Stimulated activated CD8-positive, alpha-beta memory T cell treated with anti-CD3 and anti-CD28 coated beads, Interleukin-4, amount 100 ng/mL, for 48 hours (primary cell): Measurements from ENCODE around the gene TRIM44.
"Not testable (repeated sequence)": the region's sequence is repeated elsewhere in the genome, so short reads cannot be mapped to it uniquely, and the experiment has no call there.

Experiments
- DNase-seq: peaks from one replicate; pipeline ENCODE4 v3.0.0-alpha.2; 2020

The TRIM44 gene

DNA sequence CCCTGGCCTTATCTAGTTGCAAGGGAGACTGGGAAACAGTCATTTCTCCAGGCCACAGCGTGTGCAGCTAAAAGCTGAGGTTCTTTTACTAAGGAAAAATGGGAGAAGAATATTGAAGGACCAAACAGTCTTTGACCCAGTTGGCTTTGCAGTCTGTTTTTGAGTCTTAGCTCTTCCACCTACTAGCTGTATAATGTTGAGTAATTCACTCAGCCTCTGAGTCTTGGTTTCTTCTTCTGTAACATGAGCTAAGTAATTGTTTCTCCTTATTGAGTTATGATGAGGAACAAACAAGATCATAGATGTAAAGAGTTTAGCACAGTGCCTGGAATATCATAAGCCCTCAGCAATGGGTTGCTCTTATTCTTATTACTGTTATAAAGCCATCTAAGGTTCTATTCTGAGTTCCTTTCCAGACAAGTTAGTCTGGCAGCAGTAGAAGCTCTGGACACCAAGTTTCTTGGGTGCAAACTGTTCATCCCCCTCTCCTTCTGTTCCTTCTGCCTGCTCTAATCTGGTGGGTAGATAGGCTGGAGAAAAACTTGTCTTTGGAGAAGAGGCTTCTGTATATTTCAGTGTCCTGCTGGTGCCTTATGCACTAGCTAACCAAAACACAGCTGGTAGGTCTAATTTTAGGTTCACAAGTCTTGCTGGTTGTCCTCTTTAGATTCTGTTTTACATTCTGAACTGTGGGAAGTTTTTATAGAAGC lies 13.5 kb downstream of the TRIM44 start:
- no peak for DNase-seq

DNA sequence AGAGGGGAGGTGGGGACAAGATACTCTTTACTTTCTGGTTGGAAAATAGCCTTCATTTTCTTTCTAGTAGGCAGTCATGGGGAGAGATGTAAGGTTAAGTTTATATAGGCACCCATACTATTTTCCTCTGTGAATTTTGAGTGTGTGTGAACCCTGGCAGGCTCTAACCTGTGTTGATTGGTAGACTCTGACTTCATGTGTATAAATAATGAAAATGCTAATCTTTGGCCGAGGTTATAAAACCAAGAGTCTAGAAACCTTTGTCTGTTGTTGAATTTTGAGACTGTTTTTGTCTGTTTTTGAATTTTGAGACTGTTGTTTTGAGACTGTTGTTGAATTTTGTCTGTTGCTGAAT lies 14.0 kb downstream of the TRIM44 start:
- DNase-seq = no peak

DNA sequence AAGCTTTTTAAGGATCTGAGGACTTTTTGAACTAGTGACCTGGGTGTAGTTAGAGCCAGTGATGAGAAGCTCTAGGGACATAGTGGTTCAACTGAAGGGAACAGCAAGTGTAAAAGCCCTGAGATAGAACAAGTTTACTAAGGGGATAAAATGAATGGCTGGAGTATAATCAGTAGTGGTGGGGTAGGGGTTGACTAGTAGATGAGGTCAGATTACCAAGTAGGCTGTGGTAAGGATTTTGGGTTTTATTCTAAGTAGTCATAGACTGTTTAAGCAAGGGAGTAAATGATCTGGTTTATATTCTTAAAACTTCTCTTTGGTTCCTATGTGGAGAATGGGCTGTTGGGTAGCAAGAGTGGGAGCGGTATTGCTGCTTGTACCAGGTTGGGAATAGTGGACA lies 15.3 kb downstream of the TRIM44 start:
- no peak for DNase-seq

DNA sequence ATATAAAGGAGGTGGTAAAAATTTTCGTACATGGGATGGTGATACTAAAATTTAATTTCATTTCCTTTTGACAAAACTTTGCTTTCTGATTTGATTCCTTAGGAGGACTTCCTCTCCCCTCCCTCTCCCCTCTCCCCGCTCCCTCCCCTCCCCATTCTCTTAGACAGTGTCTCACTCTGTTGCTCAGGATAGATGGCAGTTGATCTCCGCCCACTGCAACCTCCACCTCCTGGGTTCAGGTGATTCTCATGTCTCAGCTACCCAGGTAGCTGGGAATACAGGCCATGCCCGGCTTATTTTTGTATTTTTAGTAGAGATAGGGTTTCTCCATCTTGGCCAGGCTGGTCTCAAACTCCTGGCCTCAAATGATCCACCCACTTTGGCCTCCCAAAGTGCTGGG lies 15.9 kb downstream of the TRIM44 start:
- DNase-seq = no peak

DNA sequence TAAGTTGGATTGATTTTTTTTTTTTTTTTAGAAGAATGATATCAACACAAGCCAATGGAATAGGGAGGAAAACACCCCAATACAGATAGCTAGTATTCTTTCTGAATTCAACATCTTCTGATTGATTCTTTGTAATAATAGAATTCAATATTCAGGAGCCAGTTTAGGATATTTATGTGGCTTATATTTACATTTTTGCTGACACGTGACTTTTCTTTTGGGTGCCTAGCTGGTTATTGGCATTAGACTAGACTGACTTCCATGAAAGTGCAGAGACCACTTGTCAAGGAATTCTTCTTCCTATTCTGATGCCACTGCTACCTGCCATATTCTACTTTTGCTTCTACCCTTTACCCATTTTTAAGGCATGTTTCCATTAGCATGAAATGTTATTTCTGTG lies 16.4 kb downstream of the TRIM44 start:
- DNase-seq = no peak

DNA sequence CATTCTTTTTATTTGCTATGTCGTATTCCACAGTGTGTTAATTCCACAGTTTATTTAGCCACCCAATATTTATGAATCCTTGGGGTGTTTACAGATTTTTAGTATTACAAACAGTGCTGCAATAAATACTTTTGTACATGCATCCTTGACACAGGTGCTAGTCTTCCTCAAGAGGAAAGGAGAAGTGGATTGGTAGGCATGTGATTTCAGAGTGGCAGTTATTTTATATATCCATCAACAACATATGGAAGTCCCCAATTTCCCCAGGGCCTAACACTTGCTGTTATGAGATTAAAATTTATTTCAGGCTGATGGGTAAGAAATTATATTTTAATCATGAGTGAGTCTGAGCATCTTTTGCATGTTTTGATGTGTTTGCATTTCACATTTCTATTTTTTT lies 17.9 kb downstream of the TRIM44 start:
- DNase-seq = no peak

DNA sequence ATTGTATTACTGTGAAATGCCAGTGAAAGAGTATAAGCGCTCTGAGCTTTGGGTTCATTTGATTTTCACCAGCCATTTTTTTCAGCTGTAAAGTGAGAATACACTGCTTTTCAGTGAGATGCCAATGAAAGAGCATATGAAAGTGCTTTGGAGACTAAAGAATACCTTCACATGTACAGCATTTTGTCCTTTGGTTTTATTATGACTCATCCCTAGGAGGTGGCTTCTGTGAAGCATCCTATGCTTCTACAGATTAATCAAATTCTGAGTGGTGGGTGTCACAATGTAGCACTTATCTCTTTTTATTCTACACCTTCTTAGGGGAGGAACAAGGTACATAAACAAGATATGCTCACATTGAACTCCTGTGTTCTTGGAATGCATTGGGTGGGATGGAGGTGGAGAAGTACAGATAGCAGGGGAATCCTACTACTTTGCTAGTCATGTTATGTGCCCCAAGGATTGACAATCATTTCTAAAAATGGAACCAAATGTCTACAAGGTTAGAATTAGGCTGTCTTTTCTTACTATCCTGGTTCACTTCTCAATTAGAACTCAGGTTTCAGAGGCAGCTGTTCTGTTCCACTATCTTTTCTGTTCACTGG lies 18.7 kb downstream of the TRIM44 start:
- no peak for DNase-seq

DNA sequence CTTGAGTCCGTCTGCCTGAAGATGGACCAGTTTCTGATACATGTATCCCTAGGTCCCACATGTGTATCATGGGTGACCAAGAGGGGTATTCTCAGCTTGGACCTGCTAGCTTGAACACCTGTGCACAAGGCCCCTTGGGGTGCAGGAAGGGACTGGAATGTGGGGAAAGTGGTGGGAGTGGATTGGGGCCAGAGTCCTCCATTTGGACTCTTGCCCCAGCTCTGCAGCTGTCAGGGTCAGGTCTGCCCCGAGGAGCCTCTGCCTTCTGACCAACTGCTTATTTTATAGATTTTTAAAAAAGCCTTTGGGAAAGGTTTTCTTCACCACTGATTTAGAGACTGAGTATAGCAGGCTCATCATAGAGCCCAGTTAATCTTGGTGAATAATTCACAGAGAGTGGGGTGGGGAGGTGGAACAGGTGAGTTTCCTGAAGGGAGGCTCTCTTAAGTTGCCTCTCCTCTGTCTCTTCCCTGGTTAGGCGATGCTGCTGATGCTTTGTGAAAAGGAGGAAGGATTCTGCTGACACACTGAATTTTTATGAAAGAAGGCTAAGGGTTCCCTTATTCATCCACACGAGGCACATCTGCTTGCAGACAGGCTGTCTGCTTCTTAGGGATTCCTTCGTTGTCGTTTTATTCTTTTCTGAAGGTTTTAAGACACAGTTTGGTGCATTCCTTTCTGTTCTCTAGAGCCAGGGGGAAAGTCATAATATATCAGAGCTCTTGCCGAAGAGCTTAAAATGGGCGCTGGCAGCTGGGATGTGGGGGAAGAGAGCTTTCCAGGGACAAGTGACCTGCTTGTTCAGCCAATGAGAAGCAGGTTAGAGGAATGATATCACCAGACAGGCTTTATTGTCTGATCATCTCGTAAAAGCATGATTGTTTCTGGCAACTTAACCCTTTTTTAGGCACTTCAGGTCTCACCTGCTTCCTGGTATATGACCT lies 19.9 kb downstream of the TRIM44 start:
- no peak for DNase-seq

DNA sequence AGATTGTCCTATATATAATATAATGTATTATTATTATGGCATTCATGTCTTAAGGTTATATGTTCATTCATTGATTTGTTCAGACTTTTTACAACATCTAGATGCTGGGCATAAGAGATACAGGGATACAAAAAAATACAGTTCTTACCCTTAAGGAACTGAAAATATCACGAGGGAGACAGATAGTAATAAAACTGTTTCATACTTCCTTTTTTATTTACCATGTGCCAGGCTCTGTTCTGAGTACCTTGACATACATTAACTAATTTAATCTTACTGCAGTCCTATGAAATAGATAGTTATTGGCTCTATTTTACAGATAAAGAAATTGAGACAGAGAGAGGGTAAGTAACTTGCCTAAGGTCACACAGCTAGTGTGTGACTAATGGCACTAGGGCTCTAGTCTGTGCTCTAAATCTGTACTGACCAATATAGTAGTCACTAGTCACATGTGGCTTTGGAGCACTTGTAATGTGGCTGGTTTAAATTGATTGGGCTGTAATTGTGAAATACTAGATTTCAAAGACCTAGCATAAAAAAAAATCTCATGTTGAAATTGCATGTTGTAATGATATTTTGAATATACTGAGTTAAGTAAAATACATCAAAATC lies 21.3 kb downstream of the TRIM44 start:
- DNase-seq = no peak

DNA sequence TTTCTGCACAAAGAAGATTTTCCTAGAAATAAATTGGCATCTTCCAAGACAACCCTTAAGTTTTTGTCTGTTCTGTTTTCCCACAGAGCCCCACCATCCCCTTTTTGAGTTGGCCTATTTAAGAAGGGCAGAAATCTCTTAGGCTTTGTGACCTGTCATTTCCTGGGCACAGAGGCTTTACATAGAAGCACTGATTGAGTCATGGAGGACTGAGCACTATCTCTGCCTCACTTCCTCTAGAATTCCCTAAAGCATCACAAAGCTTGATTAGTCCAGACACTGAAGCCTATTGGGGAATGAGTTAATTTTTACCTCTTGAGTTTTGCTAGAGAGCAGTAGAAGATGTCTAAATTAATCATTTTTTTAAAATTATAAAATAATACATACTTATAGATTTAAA lies 25.4 kb downstream of the TRIM44 start:
- DNase-seq = no peak

DNA sequence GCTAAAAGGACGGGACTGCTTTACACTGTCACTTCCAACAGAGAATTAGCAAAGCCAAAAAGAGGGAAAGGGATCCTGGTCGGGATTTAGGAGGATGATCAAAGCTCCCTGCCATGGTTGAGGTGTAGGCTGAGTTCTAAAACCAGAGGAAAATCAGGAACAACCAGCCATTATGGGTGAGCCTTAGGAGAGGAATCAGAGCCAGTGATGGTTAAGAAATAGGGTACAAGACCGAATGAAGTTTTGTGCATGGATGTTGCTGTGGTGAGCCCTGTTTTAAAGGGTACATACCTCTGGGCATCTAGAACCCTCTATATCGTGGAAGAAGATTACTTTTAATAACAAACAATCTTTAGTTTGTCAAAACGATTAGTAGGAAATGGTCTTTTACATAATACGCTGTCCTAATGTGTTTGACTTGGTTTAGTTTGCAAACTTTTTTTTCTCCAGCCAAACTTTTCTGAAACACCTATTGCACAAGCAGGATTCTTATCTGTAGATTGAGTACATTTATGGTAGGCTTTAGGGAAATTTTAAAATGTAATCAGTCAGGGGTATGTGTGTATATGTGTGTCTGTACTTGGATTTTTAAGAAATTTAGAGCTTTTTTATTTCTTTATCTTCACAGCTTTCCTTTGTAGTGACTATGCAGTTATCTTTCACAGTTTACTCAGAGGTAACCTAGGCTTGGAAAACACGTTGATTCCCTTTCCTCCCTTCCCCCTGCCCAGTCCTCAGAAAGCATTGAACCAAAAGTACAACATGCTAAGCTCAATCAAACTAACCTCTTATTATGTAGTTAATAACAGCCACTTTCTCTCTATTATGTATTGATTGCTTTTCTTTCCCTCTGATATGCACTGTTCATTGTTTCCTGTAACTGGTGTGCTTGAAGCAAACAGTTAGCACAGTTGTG lies 26.8 kb downstream of the TRIM44 start:
- DNase-seq = no peak

DNA sequence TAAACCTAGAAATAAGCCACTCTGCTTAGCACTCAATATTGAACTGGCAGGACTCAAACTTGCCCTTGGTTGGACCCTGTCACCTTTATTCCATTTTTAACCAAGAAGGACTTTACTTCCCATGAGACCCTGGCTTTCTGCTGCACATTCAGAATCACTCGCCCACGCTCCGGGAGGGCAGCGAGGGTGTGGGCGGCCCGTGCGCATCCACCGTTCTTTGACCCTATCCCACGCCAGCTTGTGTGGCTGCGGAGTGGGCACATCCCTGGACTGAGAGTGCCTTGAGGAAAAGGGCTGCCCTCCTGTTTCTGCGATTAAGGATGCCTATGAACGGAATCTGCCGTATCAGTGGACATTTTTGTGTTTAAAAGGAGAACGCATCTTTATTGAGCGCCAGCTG lies 39.6 kb downstream of the TRIM44 start:
- DNase-seq = no peak

DNA sequence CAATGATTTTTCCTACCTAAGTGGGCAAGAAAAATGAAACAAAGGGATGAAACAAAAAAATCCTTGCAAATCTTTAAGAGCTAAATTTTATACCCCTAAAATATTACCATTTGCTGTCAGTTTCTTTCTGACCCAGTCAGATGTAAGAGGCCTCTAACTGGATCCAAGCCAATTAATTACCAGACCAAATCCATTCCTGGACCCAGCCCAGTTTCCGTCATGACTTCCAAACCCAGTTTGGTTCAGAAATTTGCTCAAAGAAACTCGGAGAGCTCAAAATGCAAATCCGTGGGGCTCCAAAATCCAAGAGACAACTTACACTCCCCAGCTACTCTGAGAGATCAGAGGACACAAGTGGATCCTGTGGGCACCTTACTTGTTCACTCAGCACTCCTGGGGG lies 46.8 kb downstream of the TRIM44 start:
- DNase-seq = no peak

DNA sequence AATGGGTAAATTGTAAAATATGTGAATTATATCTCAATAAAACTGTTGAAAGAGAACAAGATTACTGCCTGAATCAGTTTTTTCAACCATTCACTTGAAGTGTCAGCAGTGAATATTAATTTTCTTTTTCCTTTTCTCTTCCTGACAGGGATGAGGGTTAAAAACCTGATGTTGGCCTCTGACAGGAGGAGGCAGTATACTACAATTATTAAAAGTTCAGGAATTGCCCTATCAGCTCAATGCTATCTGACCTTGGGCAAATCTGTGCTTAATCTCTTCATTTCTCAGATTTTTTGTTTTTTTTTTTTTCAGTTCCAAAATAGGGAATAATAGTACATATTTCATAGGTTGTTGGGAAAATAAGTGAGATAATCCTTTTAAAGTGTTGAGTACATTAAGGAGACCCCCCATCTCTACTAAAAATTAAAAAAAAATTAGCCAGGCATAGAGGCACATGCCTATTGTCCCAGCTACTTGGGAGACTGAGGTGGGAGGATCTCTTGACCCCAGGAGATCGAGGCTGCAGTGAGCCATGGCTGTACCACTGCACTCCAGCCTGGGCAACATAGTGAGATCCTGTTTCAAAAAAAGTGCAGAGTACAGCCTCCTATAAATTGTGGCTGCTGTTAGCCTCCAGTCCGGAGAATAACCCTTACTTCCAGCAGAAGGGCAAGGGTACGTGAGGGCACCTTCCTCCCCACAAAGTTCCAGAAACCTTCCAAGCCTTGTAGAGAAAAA lies 48.8 kb downstream of the TRIM44 start:
- DNase-seq = no peak

DNA sequence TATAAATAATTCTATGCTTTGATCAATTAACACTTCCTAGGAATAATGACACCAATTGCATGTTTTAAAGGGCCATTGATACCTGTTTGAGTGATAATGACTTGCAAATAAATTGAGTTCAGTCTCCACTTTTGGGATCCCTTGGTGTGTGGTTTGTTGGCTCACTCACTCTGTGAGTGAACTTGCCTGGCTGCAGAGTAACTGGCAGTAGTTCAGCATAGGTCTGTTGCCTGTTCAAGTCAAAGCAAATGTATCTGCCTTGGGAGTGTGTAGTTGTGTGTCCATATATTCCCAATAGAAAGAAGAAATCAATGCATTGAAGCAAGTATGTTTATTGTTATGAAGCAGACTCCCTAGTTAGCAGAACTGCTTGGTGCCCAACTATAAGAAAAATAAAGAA lies 49.3 kb downstream of the TRIM44 start:
- no peak for DNase-seq

DNA sequence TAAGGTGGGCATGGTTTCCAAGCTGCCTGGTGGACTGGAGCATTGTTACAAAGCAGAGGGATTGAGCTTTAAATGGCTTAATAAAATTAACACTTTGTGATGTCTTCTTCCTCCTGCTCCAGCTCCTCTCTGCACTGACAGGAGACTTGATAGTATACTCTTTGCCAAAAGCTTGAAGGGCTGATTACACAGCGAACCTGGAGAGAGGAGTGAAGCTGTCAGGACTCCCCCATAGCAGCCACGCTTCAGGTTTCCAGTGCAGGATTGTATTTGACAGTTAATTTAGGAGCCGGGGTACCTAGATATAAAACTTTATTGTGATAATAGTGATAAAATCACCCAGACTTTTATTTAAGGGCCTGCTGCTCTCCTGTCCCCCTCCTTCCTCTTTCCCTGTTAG lies 50.0 kb downstream of the TRIM44 start:
- DNase-seq = no peak

DNA sequence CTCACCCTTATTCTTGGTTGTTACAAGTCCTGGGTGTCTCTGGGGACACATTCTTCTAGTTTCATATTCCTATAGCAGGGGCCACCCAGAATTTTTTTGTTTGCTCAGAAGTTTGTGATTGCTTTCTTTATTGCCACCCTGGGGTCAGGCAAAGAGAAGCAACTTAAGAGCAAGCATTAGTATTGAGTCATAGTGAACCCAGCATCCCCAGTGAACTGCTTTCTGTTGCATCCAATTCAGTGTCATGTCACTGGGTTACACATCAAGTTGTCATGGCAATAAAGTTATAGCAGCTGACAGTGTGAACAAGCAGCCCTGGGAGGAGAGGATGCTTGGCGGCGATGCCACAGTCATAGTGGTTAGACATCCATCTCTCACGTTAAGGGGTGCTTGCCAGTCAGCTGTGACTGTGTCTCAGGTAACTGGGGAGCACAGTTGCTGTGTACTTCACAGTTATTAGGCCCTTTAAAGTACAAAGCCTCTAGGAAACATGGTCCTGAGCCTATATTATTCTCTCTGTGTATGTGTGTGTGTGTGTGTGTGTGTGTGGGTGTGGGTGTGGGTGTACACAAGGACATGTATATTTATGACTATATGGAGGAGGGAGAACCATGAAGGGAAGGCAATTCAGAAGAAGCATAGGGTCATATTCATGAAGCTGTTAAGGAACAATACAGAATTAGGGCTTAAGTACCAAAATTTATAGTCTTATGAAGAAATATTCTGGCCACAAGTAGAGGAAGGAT lies 52.5 kb downstream of the TRIM44 start:
- DNase-seq = peak; percentile 24

DNA sequence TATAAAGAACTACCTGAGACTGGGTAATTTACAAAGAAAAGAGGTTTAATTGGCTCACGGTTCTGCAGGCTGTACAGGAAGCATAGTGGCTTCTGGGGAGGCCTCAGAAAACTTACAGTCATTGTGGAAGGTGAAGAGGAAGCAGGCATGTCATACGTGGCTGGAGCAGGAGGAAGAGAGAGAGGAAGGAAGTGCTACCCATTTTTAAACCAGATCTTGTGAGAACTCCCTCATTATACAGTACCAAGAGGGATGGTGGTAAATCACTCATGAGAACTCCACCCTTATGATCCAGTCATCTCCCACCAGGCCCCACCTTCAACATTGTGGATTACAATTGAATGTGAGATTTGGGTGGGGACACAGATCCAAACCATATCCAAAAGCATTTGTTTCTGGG lies 53.1 kb downstream of the TRIM44 start:
- DNase-seq = not testable (repeated sequence)

DNA sequence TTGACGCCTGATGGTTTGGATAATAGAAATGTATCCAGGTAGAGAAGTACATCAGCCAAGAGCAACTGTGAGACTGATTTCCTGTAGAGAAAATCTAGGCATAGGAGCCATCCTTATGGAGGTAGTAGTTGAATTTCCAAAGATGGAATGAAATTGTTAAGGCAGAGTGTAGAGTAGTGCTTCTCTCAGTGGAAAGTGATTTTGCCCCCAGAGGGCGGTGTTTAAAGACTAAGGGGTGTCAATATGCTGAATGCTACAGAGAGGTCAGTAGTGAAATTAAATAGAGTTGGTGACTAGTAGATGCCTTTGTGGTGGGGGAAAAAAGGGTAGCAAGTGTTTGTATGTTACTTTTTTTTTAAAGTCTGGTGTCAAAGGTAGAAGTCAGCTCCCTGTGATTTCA lies 54.5 kb downstream of the TRIM44 start:
- DNase-seq = no peak

DNA sequence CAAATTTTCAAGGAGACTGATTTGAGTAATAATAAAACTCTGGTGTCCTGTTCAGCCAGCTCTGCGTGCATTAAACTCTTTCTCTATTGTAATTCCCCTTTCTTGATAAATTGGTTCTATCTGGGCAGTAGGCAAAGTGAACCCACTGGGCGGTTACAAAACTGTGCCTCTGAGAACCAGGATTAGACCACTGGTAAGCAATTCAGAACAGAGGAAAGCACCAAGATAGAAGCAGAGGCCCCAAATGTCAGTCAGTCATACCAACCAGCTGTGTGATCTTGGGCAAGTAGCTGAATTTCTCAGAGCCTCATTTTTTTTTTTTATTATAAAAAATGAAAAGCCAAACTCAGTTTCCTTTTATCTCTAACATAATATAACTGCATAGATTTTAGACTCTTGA lies 54.9 kb downstream of the TRIM44 start:
- no peak for DNase-seq
